Motor neuron (in vitro differentiated cells): ENCODE data around the gene TBC1D7. TPM values are rescaled to one million over a fixed set of nuclear protein-coding genes. Genes with fewer than 3 reads are reported as not detected.

Experiments used
- ATAC-seq, 8 experiments: fragments of 200-7000 bp; cut with Tn5 transposase; replicated peaks in 6 of 8; 2 replicates each; pipeline ENCODE4 v1.8.0; 2021; ENCODE audit warnings: mild to moderate bottlenecking in 8 of 8, moderate library complexity in 8 of 8
- H3K27ac ChIP-seq, 2 donors: fragments of 250-450 bp; sonication (Bioruptor Pico); 2 replicates each; pipeline ENCODE4 v1.9.0; 2021; ENCODE audit warnings: antibody characterized with exemption in 2 of 2, mild to moderate bottlenecking in 2 of 2, moderate library complexity in 1 of 2
- H3K4me1 ChIP-seq, 2 donors: fragments of 250-450 bp; sonication (Bioruptor Pico); replicated peaks in 1 of 2; 2 replicates each; pipeline ENCODE4 v1.6.1; 2021; ENCODE audit warnings: antibody characterized with exemption in 2 of 2, mild to moderate bottlenecking in 2 of 2, moderate library complexity in 1 of 2
- H3K4me3 ChIP-seq, 5 donors: fragments of 250-450 bp; sonication (Bioruptor Pico); 2 replicates each; pipeline ENCODE4 v1.9.0; 2021; ENCODE audit warnings: antibody characterized with exemption in 5 of 5, mild to moderate bottlenecking in 5 of 5, moderate library complexity in 4 of 5
- WGBS, 10 experiments: fragments of 450-650 bp; shearing (Covaris generic); methylation state at CpG; one replicate each; pipeline ENCODE4 v1.0.0; 2022; 5-methylcytosine and 5-hydroxymethylcytosine counted together
- in situ Hi-C, 9 experiments: fragments of 400-800 bp; cut with MboI; loops; one replicate each; pipeline ENCODE4 v1.15.0; 2021; ENCODE audit warnings: low sequenced_read_pairs in 9 of 9, low pct_unique_long_range_greater_than_20kb in 2 of 9; ENCODE audit not compliant: unreplicated experiment in 9 of 9
- total RNA-seq, 8 experiments: library from RNA; unstranded; fragments of 300-600 nt; gene quantifications; 2 replicates each; pipeline versions ENCODE4 v1.2.3 to v1.2.4, GENCODE V29; 2022

The TBC1D7 gene
- total RNA-seq, 8 experiments from 2014 or later = 18.1 to 29.0 (median 25.9) TPM

DNA sequence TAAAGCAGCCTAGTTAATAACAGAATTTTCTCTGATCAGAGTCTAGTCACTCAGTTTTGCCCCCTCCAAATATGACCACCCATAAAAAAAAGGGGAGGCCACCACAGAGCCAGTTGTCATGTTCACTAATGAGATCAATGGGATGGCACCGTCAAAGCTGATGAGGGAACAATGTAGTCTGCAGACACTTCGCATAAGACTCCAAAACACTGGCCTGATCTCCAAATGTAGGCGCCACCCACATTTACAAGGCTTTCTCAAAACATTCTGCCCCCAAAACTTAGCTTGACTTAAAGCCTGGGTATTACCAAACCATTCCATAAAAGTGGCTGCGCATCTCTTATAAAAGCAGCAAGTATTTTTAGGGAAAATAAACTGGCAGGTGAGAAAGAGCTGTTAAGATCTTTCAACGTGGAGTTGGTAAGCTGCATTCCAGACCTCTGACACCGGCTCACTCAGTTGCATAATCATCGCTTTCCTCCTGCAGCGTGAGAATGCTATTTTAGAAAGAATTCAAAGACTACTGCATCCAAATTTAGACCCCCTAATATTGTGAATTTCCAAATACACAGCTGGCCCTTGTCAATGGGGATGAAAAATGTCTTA, 59.3 kb downstream of the TBC1D7 start:
- in situ Hi-C loops = no loop called here
- peaks cover 10 to 13% of the 10 kb centered on the region in 2 donors for H3K4me1 ChIP-seq
- H3K27ac ChIP-seq = no peak overlapping the region
- ATAC-seq = peak in 3 of 8 experiments; percentile 26 to 77 (median 61)
- WGBS, 10 experiments = 17 to 91% (median 52%) methylated on average over 1 to 7 of the region's 8 CpGs; no CpG with 5 or more reads in 1 of the 10 experiments
- H3K4me3 ChIP-seq = no peak overlapping the region

DNA sequence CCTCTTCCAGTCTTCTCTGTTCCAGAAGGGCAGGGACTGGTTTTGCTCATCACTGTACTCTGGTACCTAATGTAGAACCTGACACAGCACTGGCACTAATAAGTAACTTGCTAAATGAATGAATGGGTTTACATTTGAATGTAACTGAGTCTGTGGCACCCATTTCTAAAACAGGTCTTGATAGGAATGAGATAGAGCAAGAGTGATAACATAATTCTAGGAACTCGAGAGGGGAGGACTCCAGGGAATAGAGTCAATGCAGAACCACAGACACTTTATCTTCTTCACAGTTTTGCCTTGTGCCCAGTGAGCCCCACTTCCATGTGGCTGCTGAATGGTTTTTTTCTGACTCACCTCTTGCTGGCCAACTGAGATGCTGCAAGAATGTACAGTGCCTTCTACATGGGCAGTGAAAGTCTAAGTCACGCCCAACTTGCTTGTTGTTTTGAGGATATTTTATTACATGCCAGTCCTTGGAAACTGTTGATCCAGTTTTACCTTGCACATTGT, 61.1 kb downstream of the TBC1D7 start:
- H3K4me1 ChIP-seq = peaks cover 4 to 13% of the 10 kb centered on the region in 2 donors
- H3K4me3 ChIP-seq = no peak overlapping the region
- no peak overlapping the region for H3K27ac ChIP-seq
- WGBS, 10 experiments = 43 to 100% (median 95%) methylated on average over 1 to 2 of the region's 2 CpGs; no CpG with 5 or more reads in 1 of the 10 experiments
- in situ Hi-C loops = no loop called here
- ATAC-seq = no peak

DNA sequence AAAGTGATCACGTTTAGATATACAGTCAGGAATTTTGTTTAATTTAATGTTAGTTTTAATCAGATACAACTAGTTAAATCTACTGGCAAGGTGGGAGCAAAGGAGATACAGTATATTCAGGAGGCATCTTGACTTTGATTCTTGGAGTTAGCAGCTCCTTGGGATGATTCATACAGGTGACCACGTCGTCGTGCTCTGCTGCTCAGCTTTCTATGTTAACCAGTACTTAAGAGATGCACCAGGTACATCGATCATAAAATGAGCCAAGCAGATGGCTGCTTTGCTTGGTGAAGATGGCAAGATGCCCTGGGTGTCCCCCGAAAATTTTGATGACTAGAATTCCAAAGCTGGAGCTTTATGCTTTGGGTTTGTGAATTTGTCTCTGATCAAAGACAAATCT, 64.7 kb downstream of the TBC1D7 start:
- H3K4me3 ChIP-seq = no peak overlapping the region
- H3K4me1 ChIP-seq = peaks cover 8% of the 10 kb centered on the region in 2 donors
- H3K27ac ChIP-seq = no peak overlapping the region
- no peak for ATAC-seq
- in situ Hi-C loops = no loop called here
- WGBS, 10 experiments = 72 to 100% (median 91%) methylated on average over 2 to 6 of the region's 6 CpGs; no CpG with 5 or more reads in 1 of the 10 experiments

- ATAC-seq = peak in 5 of 8 experiments; percentile 32 to 81 (median 55)
- in situ Hi-C loops = no loop called here
- no peak overlapping the region for H3K4me3 ChIP-seq
- H3K4me1 ChIP-seq = peaks cover 8% of the 10 kb centered on the region in 2 donors
- no peak overlapping the region for H3K27ac ChIP-seq
- 0 to 25% (median 8%) methylated on average over 1 of the region's 1 CpG; no CpG with 5 or more reads in 2 of the 10 experiments for WGBS, 10 experiments
These were observed 65.8 kb downstream of the TBC1D7 start for GRCh38 chr6:13262302-13263230.

DNA sequence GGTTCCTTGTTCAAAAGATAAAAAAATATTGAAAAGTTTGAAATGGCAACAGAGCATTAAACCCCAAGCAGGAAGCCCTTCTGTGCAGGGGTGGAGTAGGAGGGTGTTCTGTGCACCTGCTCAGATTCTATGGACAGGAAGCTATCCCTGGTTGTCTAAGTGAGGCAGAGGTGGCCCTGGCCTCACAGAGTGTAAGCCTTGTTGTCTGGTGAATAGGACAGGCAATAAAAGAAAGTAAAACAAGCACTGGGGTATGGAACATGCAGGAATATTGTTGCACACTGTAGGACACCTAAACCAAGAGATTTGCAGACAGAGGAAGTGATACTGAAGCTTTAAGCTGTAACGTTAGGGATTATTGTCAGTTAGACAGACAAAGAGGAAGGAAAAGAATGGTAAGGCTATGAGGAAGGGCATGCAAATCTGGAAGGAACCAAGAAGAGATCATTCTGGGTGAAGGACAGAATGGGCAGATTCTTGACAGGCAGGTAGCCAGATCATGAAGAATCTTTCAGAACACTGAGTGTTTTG, 66.8 kb downstream of the TBC1D7 start:
- Histone ChIP-seq H3K4me1 (peaks cover 8% of the 10 kb centered on the region in 2 donors), H3K4me3 (no peak overlapping the region), H3K27ac (no peak overlapping the region)
- no peak for ATAC-seq
- WGBS, 10 experiments = 30 to 100% (median 82%) methylated on average over 1 of the region's 1 CpG; no CpG with 5 or more reads in 1 of the 10 experiments
- in situ Hi-C loops = no loop called here

DNA sequence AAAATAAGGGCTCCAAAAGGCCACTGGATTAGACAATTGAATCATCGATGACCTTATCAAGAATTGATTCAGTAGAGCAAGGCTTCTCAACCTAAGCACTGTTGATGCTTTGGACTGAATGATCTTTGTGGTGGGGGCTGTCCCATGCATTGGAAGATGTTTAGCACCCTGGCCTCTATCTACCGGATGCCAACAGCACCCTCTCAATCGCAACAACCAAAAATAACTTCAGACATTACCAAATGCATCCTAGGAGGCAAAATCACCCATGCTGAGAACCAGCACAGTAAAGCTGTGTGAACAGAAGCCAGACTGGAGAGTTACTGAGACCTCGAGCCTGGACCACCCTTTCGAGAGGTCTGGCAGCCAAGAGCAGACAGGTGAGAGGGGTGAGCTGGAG, 67.5 kb downstream of the TBC1D7 start:
- H3K4me3 ChIP-seq = no peak overlapping the region
- no peak for ATAC-seq
- in situ Hi-C loops = no loop called here
- no peak overlapping the region for H3K27ac ChIP-seq
- H3K4me1 ChIP-seq = peaks cover 8% of the 10 kb centered on the region in 2 donors
- 60 to 100% (median 92%) methylated on average over 1 to 5 of the region's 5 CpGs; no CpG with 5 or more reads in 2 of the 10 experiments for WGBS, 10 experiments

DNA sequence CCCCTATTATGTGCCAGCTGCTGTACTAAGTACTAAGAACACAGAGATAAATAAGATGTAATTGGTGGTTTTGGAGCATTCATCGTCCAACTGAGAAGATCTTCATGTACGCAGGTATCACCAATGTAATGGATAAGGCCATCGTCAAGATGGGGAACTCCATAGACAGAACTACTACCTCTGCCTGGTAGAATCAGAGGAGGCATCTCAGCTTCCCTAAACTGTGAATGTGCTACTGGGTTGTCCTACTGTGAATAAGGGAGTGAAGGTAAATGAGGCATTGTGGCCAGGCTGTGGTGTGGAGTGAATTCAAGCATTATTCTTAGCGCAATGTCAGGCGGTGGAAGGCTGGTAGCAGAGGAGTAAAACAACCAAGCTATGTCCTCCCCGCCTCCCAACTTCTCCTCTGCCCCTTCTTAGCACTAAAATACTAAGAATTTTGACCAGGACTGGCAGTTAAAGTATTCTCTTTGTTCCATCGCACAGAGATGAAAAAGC, 68.2 kb downstream of the TBC1D7 start:
- Histone ChIP-seq H3K4me3 (no peak overlapping the region), H3K27ac (no peak overlapping the region), H3K4me1 (peaks cover 8% of the 10 kb centered on the region in 2 donors)
- in situ Hi-C loops = no loop called here
- 50 to 100% (median 86%) methylated on average over 1 to 7 of the region's 7 CpGs; no CpG with 5 or more reads in 1 of the 10 experiments for WGBS, 10 experiments
- no peak for ATAC-seq

- ATAC-seq = no peak
These were observed 68.9 kb downstream of the TBC1D7 start for GRCh38 chr6:13259393-13259792.

DNA sequence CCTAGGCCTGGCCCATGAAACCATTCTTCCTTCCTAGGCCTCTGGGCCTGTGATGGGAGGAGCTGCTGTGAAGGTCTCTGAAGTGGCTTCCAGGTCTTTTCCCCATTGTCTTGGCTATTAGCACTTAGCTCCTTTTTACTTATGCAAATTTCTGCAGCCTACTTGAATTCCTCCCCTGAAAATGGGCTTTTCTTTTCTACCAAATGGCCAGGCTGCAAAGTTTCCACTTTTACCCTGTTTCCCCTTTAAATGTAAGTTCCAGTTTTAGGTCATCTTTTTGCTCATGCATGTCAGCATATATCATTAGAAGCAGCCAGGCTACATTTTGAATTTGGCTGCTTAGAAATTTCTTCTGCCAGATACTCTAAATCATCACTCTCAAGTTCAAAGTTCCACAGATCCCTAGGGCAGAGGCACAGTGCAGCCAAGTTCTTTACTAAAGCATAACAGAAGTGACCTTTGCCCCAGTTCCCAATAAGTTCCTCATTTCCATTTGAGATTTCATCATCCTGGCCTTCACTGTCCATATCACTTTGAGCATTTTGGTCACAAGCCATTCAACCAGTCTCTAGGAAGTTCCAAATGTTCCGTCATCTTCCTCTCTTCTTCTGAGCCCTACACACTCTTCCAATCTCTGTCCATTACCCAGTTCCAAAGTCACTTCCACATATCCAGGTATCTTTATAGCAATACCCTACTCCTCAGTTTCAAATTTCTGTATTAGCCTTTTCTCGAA, 71.9 kb downstream of the TBC1D7 start:
- Histone ChIP-seq H3K4me3 (no peak overlapping the region), H3K27ac (no peak overlapping the region), H3K4me1 (peaks cover 0 to 8% of the 10 kb centered on the region in 2 donors)
- in situ Hi-C loops = no loop called here
- WGBS, 10 experiments = 13 to 100% (median 76%) methylated on average over 1 to 2 of the region's 2 CpGs; no CpG with 5 or more reads in 2 of the 10 experiments
- ATAC-seq = no peak

More at GRCh38 chr6:13259393-13259792, 68.9 kb downstream of the TBC1D7 start:
- H3K4me3 ChIP-seq = no peak overlapping the region
- WGBS, 10 experiments = 29 to 91% (median 81%) methylated on average over 1 to 3 of the region's 3 CpGs; no CpG with 5 or more reads in 2 of the 10 experiments
- in situ Hi-C loops = no loop called here
- no peak overlapping the region for H3K27ac ChIP-seq
- H3K4me1 ChIP-seq = peaks cover 8% of the 10 kb centered on the region in 2 donors

Other genes starting within 250 kb of the TBC1D7 start
- gene GFOD1, start 159.1 kb upstream of the TBC1D7 start, total RNA-seq = 10 to 100 TPM in 4 of 8 experiments, 1 to 10 TPM in 4; 2.8 to 40.0 (median 9.4) TPM
- gene SIRT5, start 246.1 kb upstream of the TBC1D7 start, total RNA-seq = 10 to 100 TPM in 3 of 8 experiments, 1 to 10 TPM in 5; 6.5 to 13.8 (median 9.6) TPM